Hepatocyte (in vitro differentiated cells): ENCODE data around the gene MTPN. TPM values are rescaled to one million over a fixed set of nuclear protein-coding genes. Genes with fewer than 3 reads are reported as not detected.

ENCODE experiments used
- DNase-seq: peaks from one replicate; pipeline ENCODE4 v3.0.0-alpha.2; 2016; ENCODE audit warnings: low spot score
- H2AFZ ChIP-seq: fragments of 200-600 bp; sonication (generic); 2 replicates; pipeline ENCODE4 v1.6.0; 2016; ENCODE audit warnings: antibody characterized with exemption, mild to moderate bottlenecking
- H3K27ac ChIP-seq: fragments of 200-600 bp; sonication (generic); 2 replicates; pipeline ENCODE4 v1.5.1; 2016; ENCODE audit warnings: mild to moderate bottlenecking
- H3K27me3 ChIP-seq: fragments of 200-600 bp; sonication (generic); 2 replicates; pipeline ENCODE4 v1.6.1; 2016
- H3K36me3 ChIP-seq: fragments of 200-600 bp; sonication (generic); replicated peaks from 2 replicates; pipeline ENCODE4 v1.5.1; 2016; ENCODE audit warnings: low read depth; ENCODE audit not compliant: insufficient read depth
- H3K4me1 ChIP-seq: fragments of 200-600 bp; sonication (generic); 2 replicates; pipeline ENCODE4 v1.5.1; 2016; ENCODE audit warnings: mild to moderate bottlenecking, moderate library complexity; ENCODE audit not compliant: insufficient read depth
- H3K4me2 ChIP-seq: fragments of 200-600 bp; sonication (generic); 2 replicates; pipeline ENCODE4 v1.6.0; 2016
- H3K4me3 ChIP-seq: fragments of 200-600 bp; sonication (generic); 2 replicates; pipeline ENCODE4 v1.5.1; 2016; ENCODE audit warnings: mild to moderate bottlenecking
- H3K79me2 ChIP-seq: fragments of 200-600 bp; sonication (generic); 2 replicates; pipeline ENCODE4 v1.6.0; 2017; ENCODE audit warnings: mild to moderate bottlenecking
- H3K9me2 ChIP-seq: fragments of 200-600 bp; sonication (generic); replicated peaks from 2 replicates; pipeline ENCODE4 v1.6.0; 2017; ENCODE audit warnings: mild to moderate bottlenecking; ENCODE audit not compliant: insufficient read depth
- H3K9me3 ChIP-seq: fragments of 200-600 bp; sonication (generic); 2 replicates; pipeline ENCODE4 v1.5.1; 2016; ENCODE audit warnings: low read depth, mild to moderate bottlenecking
- H4K20me1 ChIP-seq: fragments of 200-600 bp; sonication (generic); 2 replicates; pipeline ENCODE4 v1.6.0; 2016; ENCODE audit warnings: mild to moderate bottlenecking; ENCODE audit not compliant: insufficient read depth, poor library complexity, severe bottlenecking
- CTCF ChIP-seq: fragments of 200-600 bp; sonication (generic); IDR thresholded peaks from 2 replicates; pipeline ENCODE4 v1.5.1; 2016; ENCODE audit warnings: antibody characterized with exemption, mild to moderate bottlenecking; ENCODE audit not compliant: poor library complexity
- EZH2 ChIP-seq: fragments of 200-600 bp; sonication (generic); IDR thresholded peaks from 2 replicates; pipeline ENCODE4 v1.6.1; 2016; ENCODE audit warnings: antibody characterized with exemption, mild to moderate bottlenecking, borderline replicate concordance
- EZH2phosphoT487 ChIP-seq: fragments of 200-600 bp; sonication (generic); IDR thresholded peaks from one replicate; pipeline ENCODE4 v1.6.1; 2018; ENCODE audit warnings: antibody characterized with exemption, mild to moderate bottlenecking, low read depth, moderate library complexity; ENCODE audit not compliant: unreplicated experiment, severe bottlenecking
- WGBS: methylation state at CpG from one replicate; pipeline ENCODE4 v1.1.6; 2016; ENCODE audit warnings: low lambda C conversion rate; ENCODE audit errors: missing lambda C conversion rate; 5-methylcytosine and 5-hydroxymethylcytosine counted together
- polyA plus RNA-seq: library from polyadenylated mRNA; unstranded; fragments of >200 nt; fragmentation: Nextera tagmentation; extraction: Ambion mirVana; gene quantifications from 2 replicates; pipeline ENCODE4 v1.2.1, GENCODE V29; 2016
- total RNA-seq: library from RNA; depleted of rRNA; stranded (reverse); fragments of >200 nt; gene quantifications from 2 replicates; pipeline ENCODE4 v1.2.3, GENCODE V29; 2014

Gene MTPN
- total and polyA plus RNA-seq, 2 experiments from 2014 or later = 32.8 to 131 TPM

- Histone ChIP-seq H3K27ac (no peak overlapping the region), H3K9me2 (no peaks in the 10 kb centered on the region), H3K36me3 (no peaks in the 10 kb centered on the region), H4K20me1 (no peaks in the 10 kb centered on the region), H3K4me1 (no peaks in the 10 kb centered on the region), H3K79me2 (no peaks in the 10 kb centered on the region), H3K9me3 (no peaks in the 10 kb centered on the region), H3K4me2 (no peak overlapping the region), H3K27me3 (no peaks in the 10 kb centered on the region), H3K4me3 (no peak overlapping the region), H2AFZ (no peak overlapping the region)
- no peak for DNase-seq
- no peak for TF ChIP-seq EZH2phosphoT487
- TF ChIP-seq CTCF = no peak
- TF ChIP-seq EZH2 = no peak
- WGBS = 90% methylated on average over 7 of the region's 7 CpGs
Measured at GRCh38 chr7:135917721-135918120, 59.4 kb downstream of the MTPN start.

- Histone ChIP-seq H3K79me2 (no peaks in the 10 kb centered on the region), H3K9me3 (no peaks in the 10 kb centered on the region), H3K4me2 (no peak overlapping the region), H3K36me3 (no peaks in the 10 kb centered on the region), H3K4me3 (no peak overlapping the region), H3K9me2 (no peaks in the 10 kb centered on the region), H4K20me1 (no peaks in the 10 kb centered on the region), H3K27ac (no peak overlapping the region), H2AFZ (no peak overlapping the region), H3K27me3 (no peaks in the 10 kb centered on the region), H3K4me1 (no peaks in the 10 kb centered on the region)
- DNase-seq = no peak
- no peak for TF ChIP-seq EZH2
- TF ChIP-seq CTCF = no peak
- TF ChIP-seq EZH2phosphoT487 = no peak
Measured at GRCh38 chr7:135914346-135914745, 62.8 kb downstream of the MTPN start.

- Histone ChIP-seq H3K4me1 (no peaks in the 10 kb centered on the region), H3K4me2 (no peak overlapping the region), H3K9me2 (no peaks in the 10 kb centered on the region), H3K4me3 (no peak overlapping the region), H3K27ac (no peak overlapping the region), H3K79me2 (no peaks in the 10 kb centered on the region), H2AFZ (no peak overlapping the region), H3K9me3 (no peaks in the 10 kb centered on the region), H3K27me3 (no peaks in the 10 kb centered on the region), H4K20me1 (no peaks in the 10 kb centered on the region), H3K36me3 (no peaks in the 10 kb centered on the region)
- TF ChIP-seq CTCF (no peak), EZH2 (no peak), EZH2phosphoT487 (no peak)
- 89% methylated on average over 2 of the region's 2 CpGs for WGBS
- DNase-seq = no peak
Measured at GRCh38 chr7:135913404-135913803, 63.8 kb downstream of the MTPN start.

GRCh38 chr7:135911099-135911498 lies 66.1 kb downstream of the MTPN start:
- Histone ChIP-seq H3K36me3 (no peaks in the 10 kb centered on the region), H3K9me2 (no peaks in the 10 kb centered on the region), H3K4me1 (no peaks in the 10 kb centered on the region), H3K4me2 (no peak overlapping the region), H3K79me2 (no peaks in the 10 kb centered on the region), H3K9me3 (no peaks in the 10 kb centered on the region), H3K4me3 (no peak overlapping the region), H3K27ac (no peak overlapping the region), H2AFZ (no peak overlapping the region), H4K20me1 (no peaks in the 10 kb centered on the region), H3K27me3 (no peaks in the 10 kb centered on the region)
- WGBS = 47% methylated on average over 3 of the region's 3 CpGs
- DNase-seq = peak; percentile 16
- TF ChIP-seq EZH2phosphoT487 (no peak), EZH2 (no peak), CTCF (no peak)
